ENCODE data around the gene FAM169A. TPM values are rescaled to one million over a fixed set of nuclear protein-coding genes. Genes with fewer than 3 reads are reported as not detected.

The FAM169A gene
- total and polyA plus RNA-seq, 2 of the 4 experiments (the other 2 are of a cell fraction), result under 0.01 TPM; not detected in 1

GRCh38 chr5:74801197-74801596, 65.0 kb downstream of the FAM169A start:
- no peak overlapping the region for H3K4ac ChIP-seq (ENCODE audit: low read depth, low read length)
- H3K79me1 ChIP-seq (ENCODE audit: low read depth in 1 of 2, low read length in 2 of 2), result no peaks in the 10 kb centered on the region
- H3K4me3 ChIP-seq (ENCODE audit: insufficient read depth, low read depth, low read length), result no peak overlapping the region
- BruUV-seq (replicated peaks), result no TSS peak
- no peak overlapping the region for H3K18ac ChIP-seq (ENCODE audit: low read depth, low read length)
- H3K14ac ChIP-seq (replicated peaks; ENCODE audit: low read depth, low read length), result no peak overlapping the region
- no peak overlapping the region for H4K91ac ChIP-seq (ENCODE audit: insufficient read depth, low read depth, low read length)
- H2BK5ac ChIP-seq (ENCODE audit: low read depth, low read length, poor library complexity, severe bottlenecking), result no peak overlapping the region
- no peak overlapping the region for H2BK120ac ChIP-seq (ENCODE audit: low read depth, low read length)
- no peaks in the 10 kb centered on the region for H4K20me1 ChIP-seq (ENCODE audit: insufficient read depth, low read length)
- dilution Hi-C loops (cut with HindIII; ENCODE audit: low sequenced_read_pairs, unreplicated experiment) (no loop called here), in situ Hi-C loops (cut with MboI; ENCODE audit: low sequenced_read_pairs) (no loop called here), intact Hi-C loops (cut with micrococcal nuclease) (no loop called here)
- no peaks in the 10 kb centered on the region for H3K4me1 ChIP-seq (ENCODE audit: control insufficient read depth, insufficient read depth, low read length)
- H3K9me1 ChIP-seq (ENCODE audit: insufficient read depth, low read length), result no peaks in the 10 kb centered on the region; the same call in 1 of the 2 replicates
- CTCF ChIA-PET, result no interaction called here
- no peak overlapping the region for H4K8ac ChIP-seq (ENCODE audit: low read depth in 2 of 2, low read length in 2 of 2)
- ATAC-seq (ENCODE audit: low read depth) (no peak), DNase-seq (no peak)
- H3K9ac ChIP-seq (ENCODE audit: low read depth, low read length), result no peak overlapping the region
- no peak overlapping the region for H2BK15ac ChIP-seq (ENCODE audit: low read depth, low read length)
- H3K56ac ChIP-seq (ENCODE audit: extremely low read depth, insufficient read depth, low read length), result no peak overlapping the region
- H3K27ac ChIP-seq (ENCODE audit: insufficient read depth, low read length), result no peak overlapping the region
- no peaks in the 10 kb centered on the region; the same call in 1 of the 2 replicates for H3K27me3 ChIP-seq (ENCODE audit: control insufficient read depth, insufficient read depth, low read length)
- no peak overlapping the region for H4K5ac ChIP-seq (ENCODE audit: low read depth, low read length)
- no peak overlapping the region for H3K4me2 ChIP-seq (ENCODE audit: low read depth, low read length)
- no peak overlapping the region for H3K23ac ChIP-seq (ENCODE audit: low read depth, low read length)
- H3K9me3 ChIP-seq (ENCODE audit: control insufficient read depth, insufficient read depth, low read length), result no peaks in the 10 kb centered on the region
- no CpG with 5 or more reads among the region's 3 CpGs for WGBS, 2 experiments (ENCODE audit: extremely low coverage in 2 of 2, insufficient read length in 1 of 2)
- no peak overlapping the region for H2AFZ ChIP-seq (replicated peaks; ENCODE audit: low read length, poor library complexity)
- no peaks in the 10 kb centered on the region for H3K36me3 ChIP-seq (ENCODE audit: control insufficient read depth, insufficient read depth, low read length)
- TF ChIP-seq FOS (IDR thresholded peaks at IDR 0.05; ENCODE audit: low read depth, low read length) (no peak), CEBPB (IDR thresholded peaks at IDR 0.05; ENCODE audit: low read depth, low read length) (no peak), MAZ (IDR thresholded peaks at IDR 0.05; ENCODE audit: borderline replicate concordance, low read depth, low read length) (no peak), CTCF (conservative IDR thresholded peaks at IDR 0.05; ENCODE audit: low read depth, low read length) (no peak), USF2 (IDR thresholded peaks at IDR 0.05; ENCODE audit: low read depth, low read length) (no peak), RFX5 (IDR thresholded peaks at IDR 0.05; ENCODE audit: low read depth, low read length) (no peak), RCOR1 (IDR thresholded peaks at IDR 0.05; ENCODE audit: insufficient replicate concordance, low read length) (no peak), NFE2L2 (IDR thresholded peaks at IDR 0.05; ENCODE audit: low read depth, low read length) (no peak), RAD21 (IDR thresholded peaks at IDR 0.05; ENCODE audit: low read length) (no peak), POLR2A (IDR thresholded peaks at IDR 0.05; ENCODE audit: low read depth, low read length) (no peak), MAFK (IDR thresholded peaks at IDR 0.05; ENCODE audit: low read depth, low read length) (no peak), BHLHE40 (IDR thresholded peaks at IDR 0.05; ENCODE audit: low read depth, low read length) (no peak), MXI1 (IDR thresholded peaks at IDR 0.05; ENCODE audit: borderline replicate concordance, low read depth, low read length) (no peak)
- POLR2A ChIA-PET (ENCODE audit: unreplicated experiment), result no interaction called here
- H2BK20ac ChIP-seq (ENCODE audit: low read depth, low read length), result no peak overlapping the region
- no peak overlapping the region for H2AK5ac ChIP-seq (ENCODE audit: low read depth, low read length)
- no peak overlapping the region for H2AK9ac ChIP-seq (replicated peaks; ENCODE audit: low read depth, low read length, poor library complexity)
